Right atrium auricular region (tissue), 2 donors: ENCODE measurements around the gene CDCA5. TPM values are rescaled to one million over a fixed set of nuclear protein-coding genes. Genes with fewer than 3 reads are reported as not detected.
A peak's percentile ranks its signal among the peaks of the same experiment; 100 is the strongest.

Experiments
- DNase-seq: peaks from one replicate; pipeline ENCODE4 v3.0.0-alpha.2; 2019; ENCODE audit warnings: low spot score
- H3K27ac ChIP-seq, 2 donors: fragments of 200-600 bp; sonication (generic); 1 replicate in 1 of 2; 2 replicates in 1 of 2; pipeline ENCODE4 v1.5.1; 2016 to 2019
- H3K27me3 ChIP-seq, 2 donors: fragments of 200-600 bp; sonication (generic); one replicate each; pipeline versions ENCODE4 v1.5.1 to v1.6.0; 2017 to 2019
- H3K36me3 ChIP-seq: fragments of 200-600 bp; sonication (generic); one replicate; pipeline ENCODE4 v1.5.1; 2016
- H3K4me1 ChIP-seq, 2 donors: fragments of 200-600 bp; sonication (generic); one replicate each; pipeline versions ENCODE4 v1.5.1 to v1.6.0; 2017 to 2019
- H3K4me3 ChIP-seq, 2 donors: fragments of 200-600 bp; sonication (generic); 1 replicate in 1 of 2; 2 replicates in 1 of 2; pipeline ENCODE4 v1.5.1; 2017 to 2019; ENCODE audit warnings: mild to moderate bottlenecking in 1 of 2, moderate library complexity in 1 of 2
- H3K9me3 ChIP-seq, 2 donors: fragments of 200-600 bp; sonication (generic); one replicate each; pipeline ENCODE4 v1.5.1; 2019
- total RNA-seq, 2 donors: library from RNA; depleted of rRNA; stranded (reverse); fragments of >200 nt; gene quantifications; one replicate each; pipeline ENCODE4 v1.1.0, GENCODE V29; 2016
- TF ChIP-seq, protein P1 (sequence below), 2 donors: fragments of 200-600 bp; sonication (generic); IDR thresholded peaks; one replicate each; pipeline ENCODE4 v1.5.1; 2019; ENCODE audit warnings: antibody characterized with exemption in 2 of 2

CDCA5 gene
- total RNA-seq, 2 donors from 2014 or later = 0.16 to 0.52 TPM

DNA sequence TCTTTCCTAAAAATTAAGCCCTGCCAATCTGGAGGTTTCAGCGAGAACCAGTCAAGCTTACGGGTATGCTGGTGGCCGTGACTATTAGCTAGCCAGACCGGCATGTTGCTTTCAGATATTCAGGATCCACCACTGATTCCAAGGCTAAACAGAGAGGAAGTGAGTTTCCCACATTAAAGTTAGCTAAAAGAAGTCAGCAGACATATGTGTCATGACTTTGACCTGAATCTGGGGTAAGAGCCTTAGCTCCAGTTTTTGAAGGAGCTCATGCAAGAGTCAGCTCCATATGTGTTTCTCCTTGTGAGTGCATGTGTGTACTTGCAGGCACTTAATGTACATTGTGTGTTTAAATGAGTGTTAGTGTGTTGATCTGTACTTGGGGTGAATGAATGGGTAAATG, 1.6 kb upstream of the CDCA5 start:
- H3K36me3 ChIP-seq = peaks cover 24% of the 10 kb centered on the region
- H3K27me3 ChIP-seq = no peaks in the 10 kb centered on the region
- DNase-seq = no peak
- no peak overlapping the region for H3K27ac ChIP-seq
- H3K9me3 ChIP-seq = no peaks in the 10 kb centered on the region
- no peak overlapping the region for H3K4me3 ChIP-seq
- TF ChIP-seq, protein P1, sequence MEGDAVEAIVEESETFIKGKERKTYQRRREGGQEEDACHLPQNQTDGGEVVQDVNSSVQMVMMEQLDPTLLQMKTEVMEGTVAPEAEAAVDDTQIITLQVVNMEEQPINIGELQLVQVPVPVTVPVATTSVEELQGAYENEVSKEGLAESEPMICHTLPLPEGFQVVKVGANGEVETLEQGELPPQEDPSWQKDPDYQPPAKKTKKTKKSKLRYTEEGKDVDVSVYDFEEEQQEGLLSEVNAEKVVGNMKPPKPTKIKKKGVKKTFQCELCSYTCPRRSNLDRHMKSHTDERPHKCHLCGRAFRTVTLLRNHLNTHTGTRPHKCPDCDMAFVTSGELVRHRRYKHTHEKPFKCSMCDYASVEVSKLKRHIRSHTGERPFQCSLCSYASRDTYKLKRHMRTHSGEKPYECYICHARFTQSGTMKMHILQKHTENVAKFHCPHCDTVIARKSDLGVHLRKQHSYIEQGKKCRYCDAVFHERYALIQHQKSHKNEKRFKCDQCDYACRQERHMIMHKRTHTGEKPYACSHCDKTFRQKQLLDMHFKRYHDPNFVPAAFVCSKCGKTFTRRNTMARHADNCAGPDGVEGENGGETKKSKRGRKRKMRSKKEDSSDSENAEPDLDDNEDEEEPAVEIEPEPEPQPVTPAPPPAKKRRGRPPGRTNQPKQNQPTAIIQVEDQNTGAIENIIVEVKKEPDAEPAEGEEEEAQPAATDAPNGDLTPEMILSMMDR (IDR thresholded peaks at IDR 0.05) = no peak
- H3K4me1 ChIP-seq = peaks cover 0 to 24% of the 10 kb centered on the region in 2 donors

DNA sequence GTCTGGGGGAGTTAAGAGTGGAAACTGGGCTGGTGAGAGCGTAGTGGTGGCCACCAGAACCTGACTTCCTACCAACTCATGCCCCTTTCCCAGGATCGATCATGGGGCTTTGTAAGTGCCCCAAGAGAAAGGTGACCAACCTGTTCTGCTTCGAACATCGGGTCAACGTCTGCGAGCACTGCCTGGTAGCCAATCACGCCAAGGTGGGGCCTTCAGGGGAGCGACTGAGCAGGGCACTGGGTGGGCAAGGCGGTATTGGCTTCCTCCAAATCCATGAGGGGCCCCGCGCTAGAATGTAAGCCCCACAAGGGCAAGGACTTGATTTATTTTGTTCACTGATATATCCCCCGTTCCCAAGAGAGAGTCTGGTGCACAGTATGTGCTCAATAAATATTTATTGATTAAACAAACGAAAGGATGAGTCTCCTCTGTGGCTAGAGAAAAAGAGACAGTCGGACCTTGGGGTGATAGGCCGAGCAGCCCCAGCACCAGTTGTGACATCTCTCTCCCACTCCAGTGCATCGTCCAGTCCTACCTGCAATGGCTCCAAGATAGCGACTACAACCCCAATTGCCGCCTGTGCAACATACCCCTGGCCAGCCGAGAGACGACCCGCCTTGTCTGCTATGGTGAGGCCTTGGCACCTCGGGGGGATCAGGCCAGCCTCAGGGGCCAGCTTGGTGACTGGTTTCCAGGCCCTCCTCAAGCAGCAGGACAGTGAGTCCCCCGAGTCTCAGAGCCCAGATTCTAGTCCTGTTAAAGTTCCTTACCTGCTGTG, 947 bp upstream of the CDCA5 start:
- peaks cover 24% of the 10 kb centered on the region for H3K36me3 ChIP-seq
- TF ChIP-seq, protein P1 (IDR thresholded peaks at IDR 0.05) = no peak
- no peak for DNase-seq

DNA sequence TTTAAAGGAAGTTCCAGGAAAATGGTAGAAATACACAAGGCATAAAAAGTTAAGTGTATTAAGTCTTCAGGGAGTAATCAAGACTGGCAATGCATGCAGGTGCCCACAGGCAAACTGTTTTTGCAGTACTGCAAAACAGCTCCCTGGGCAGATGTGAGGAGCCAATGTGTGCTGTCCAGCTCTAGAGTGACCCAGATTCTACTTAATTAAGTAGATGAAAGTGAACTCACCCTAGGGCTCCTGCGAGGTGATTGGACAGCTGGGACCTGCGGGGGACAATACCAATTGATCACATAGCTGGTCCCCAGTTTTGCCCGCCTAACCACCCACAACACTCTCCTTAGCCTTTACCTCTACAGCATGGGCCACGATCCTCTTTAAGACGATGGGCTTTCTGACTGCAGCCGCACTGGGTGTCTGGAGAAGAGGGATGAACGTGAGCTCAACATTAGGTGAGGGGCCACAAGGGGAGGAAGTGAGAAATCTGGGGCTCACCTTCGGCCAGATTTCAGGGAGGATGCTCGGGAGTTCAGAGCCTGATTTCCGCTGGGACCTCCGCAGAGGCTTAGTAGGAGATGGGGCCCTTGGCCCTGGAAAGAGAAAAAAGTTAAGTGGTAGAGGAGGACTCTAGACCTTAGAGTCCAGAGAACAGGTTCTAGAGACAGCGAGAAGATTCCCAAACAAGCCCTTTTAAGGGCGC, 556 bp downstream of the CDCA5 start:
- Histone ChIP-seq H3K36me3 (peaks cover 16% of the 10 kb centered on the region), H3K27me3 (no peaks in the 10 kb centered on the region), H3K27ac (peak overlapping the region; percentile 90 to 93), H3K4me1 (peaks cover 0 to 24% of the 10 kb centered on the region in 2 donors), H3K4me3 (peak overlapping the region; percentile 91 to 92), H3K9me3 (no peaks in the 10 kb centered on the region)
- TF ChIP-seq, protein P1 (IDR thresholded peaks at IDR 0.05) = no peak
- no peak for DNase-seq

More for the DNA sequence above, 947 bp upstream of the CDCA5 start:
- Histone ChIP-seq H3K9me3 (no peaks in the 10 kb centered on the region), H3K4me3 (peak overlapping the region; percentile 91 to 92), H3K27me3 (no peaks in the 10 kb centered on the region), H3K4me1 (peaks cover 0 to 24% of the 10 kb centered on the region in 2 donors), H3K27ac (peak overlapping the region; percentile 90 to 93)

DNA sequence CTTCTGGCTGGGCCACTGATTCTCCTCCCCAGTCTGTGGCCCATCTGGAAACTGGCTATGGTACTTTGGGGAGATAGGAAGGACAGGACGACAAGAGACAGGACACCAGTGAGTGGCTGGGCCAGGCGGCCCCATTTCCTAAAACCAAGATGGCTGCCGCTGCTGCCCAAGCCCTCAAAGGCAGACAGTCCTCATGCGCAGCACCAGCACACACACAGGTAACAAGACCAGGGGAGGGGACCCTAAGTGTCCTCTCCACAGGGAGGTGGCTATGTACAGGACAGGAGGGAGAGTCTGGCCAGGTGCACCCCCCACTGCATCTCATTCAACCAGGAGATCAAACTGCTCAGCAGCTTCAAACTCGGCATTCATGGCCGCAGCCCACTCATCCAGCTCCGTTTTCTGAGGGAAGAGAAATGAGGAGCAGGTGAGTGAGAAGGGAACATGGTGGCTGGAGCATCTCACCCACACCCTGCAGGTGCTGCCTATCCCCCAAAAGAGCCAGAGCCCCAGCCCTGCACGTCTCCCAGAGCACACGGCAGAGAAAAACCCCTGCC, 5.0 kb downstream of the CDCA5 start:
- no peak overlapping the region for H3K4me3 ChIP-seq
- H3K27ac ChIP-seq = no peak overlapping the region
- no peaks in the 10 kb centered on the region for H3K9me3 ChIP-seq
- TF ChIP-seq, protein P1 (IDR thresholded peaks at IDR 0.05) = no peak
- peaks cover 0 to 9% of the 10 kb centered on the region in 2 donors for H3K4me1 ChIP-seq
- no peak for DNase-seq
- H3K27me3 ChIP-seq = no peaks in the 10 kb centered on the region
- no peaks in the 10 kb centered on the region for H3K36me3 ChIP-seq

DNA sequence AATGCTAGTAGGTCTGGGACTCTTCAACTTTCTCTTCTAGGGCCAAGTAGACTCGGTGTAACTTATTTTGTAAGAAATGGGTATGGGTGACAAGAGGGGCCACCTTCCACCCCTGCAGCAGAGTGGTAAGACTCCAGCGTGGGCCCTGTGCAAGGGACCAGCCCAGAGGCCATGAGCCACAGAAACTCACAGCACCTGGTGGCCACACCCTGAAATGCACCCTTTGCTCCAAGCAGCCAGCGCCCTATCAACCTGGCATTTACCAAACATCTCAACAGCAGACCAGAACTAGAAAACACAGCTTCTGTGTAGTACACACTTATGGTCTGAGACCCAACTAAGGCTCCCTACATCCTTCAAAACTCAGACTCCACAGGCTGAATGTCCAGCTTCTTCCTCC, 5.7 kb downstream of the CDCA5 start:
- TF ChIP-seq, protein P1 (IDR thresholded peaks at IDR 0.05) = peak; percentile 32 to 55
- no peaks in the 10 kb centered on the region for H3K27me3 ChIP-seq

More for the DNA sequence above, 5.7 kb downstream of the CDCA5 start:
- Histone ChIP-seq H3K36me3 (no peaks in the 10 kb centered on the region), H3K9me3 (no peaks in the 10 kb centered on the region), H3K4me3 (no peak overlapping the region), H3K27ac (no peak overlapping the region), H3K4me1 (peaks cover 0 to 2% of the 10 kb centered on the region in 2 donors)
- no peak for DNase-seq
